GM21515 (cell line): ENCODE measurements around the gene STEAP1B.

Source experiments
- ATAC-seq: cut with Tn5 transposase; IDR thresholded peaks from one replicate; pipeline ENCODE4 v1.9.1; 2021; ENCODE audit not compliant: unreplicated experiment

The STEAP1B gene

GRCh38 chr7:22377703-22378102 lies 122.3 kb downstream of the STEAP1B start:
- no peak for ATAC-seq

GRCh38 chr7:22375359-22376048 lies 124.5 kb downstream of the STEAP1B start:
- ATAC-seq = no peak

GRCh38 chr7:22373911-22374310 lies 126.1 kb downstream of the STEAP1B start:
- no peak for ATAC-seq

DNA sequence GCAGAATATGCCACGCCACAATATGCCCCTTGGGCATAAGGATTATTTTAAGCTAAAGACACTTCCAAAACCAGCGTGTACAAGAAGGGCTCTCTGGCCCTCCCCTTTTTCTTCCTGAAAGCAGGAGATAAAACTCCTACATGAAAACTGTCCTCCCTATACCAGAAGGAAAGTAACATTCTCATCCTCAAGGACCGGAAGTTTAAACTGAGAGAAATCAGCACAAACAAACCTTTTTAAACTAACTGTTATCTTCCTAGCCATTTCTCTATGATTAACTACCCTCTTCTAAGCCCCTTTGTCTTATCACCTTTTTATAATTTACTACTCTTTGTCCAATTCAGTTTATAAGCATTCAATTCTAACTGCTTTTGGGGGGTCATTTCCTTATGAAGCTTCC lies 126.6 kb downstream of the STEAP1B start:
- no peak for ATAC-seq

- ATAC-seq = no peak
Measured at GRCh38 chr7:22372863-22373262, 127.1 kb downstream of the STEAP1B start.

GRCh38 chr7:22371878-22372277 lies 128.1 kb downstream of the STEAP1B start:
- ATAC-seq = no peak
